DND-41 (cell line): ENCODE measurements around the gene PI4KA.

Experiments
- ATAC-seq: fragments of 200-7000 bp; cut with Tn5 transposase; 3 replicates; pipeline ENCODE4 v1.9.1; 2021; ENCODE audit warnings: low read depth; ENCODE audit not compliant: insufficient read depth
- DNase-seq: peaks from one replicate; pipeline ENCODE4 v3.0.0-alpha.2; 2020
- H2AFZ ChIP-seq: 2 replicates; pipeline ENCODE4 v1.6.0; 2012; ENCODE audit warnings: low read depth, low read length
- H3K27ac ChIP-seq: 2 replicates; pipeline ENCODE4 v1.5.1; 2012; ENCODE audit warnings: low read length, inconsistent platforms
- H3K27me3 ChIP-seq: fragments of 200-600 bp; sonication (generic); 2 replicates; pipeline ENCODE4 v1.6.0; 2012; ENCODE audit warnings: low read length, mild to moderate bottlenecking, inconsistent platforms; ENCODE audit not compliant: insufficient read depth, poor library complexity
- H3K36me3 ChIP-seq: 2 replicates; pipeline ENCODE4 v1.5.1; 2012; ENCODE audit warnings: low read length, inconsistent platforms; ENCODE audit not compliant: insufficient read depth
- H3K4me1 ChIP-seq: 2 replicates; pipeline ENCODE4 v1.5.1; 2012; ENCODE audit warnings: mild to moderate bottlenecking, low read length; ENCODE audit not compliant: insufficient read depth
- H3K4me2 ChIP-seq: 2 replicates; pipeline ENCODE4 v1.6.0; 2012; ENCODE audit warnings: mild to moderate bottlenecking, moderate library complexity, low read length, inconsistent platforms; ENCODE audit not compliant: insufficient read depth
- H3K4me3 ChIP-seq, 2 experiments: fragments of 200-600 bp in 1 of 2; shearing (Covaris generic) in 1 of 2; 2 replicates each; pipeline ENCODE4 v1.5.1; 2012 to 2016; ENCODE audit warnings: inconsistent platforms in 2 of 2, low read length in 2 of 2, mild to moderate bottlenecking in 2 of 2, low read depth in 1 of 2, moderate library complexity in 1 of 2
- H3K79me2 ChIP-seq: 2 replicates; pipeline ENCODE4 v1.6.0; 2012; ENCODE audit warnings: low read length, inconsistent platforms; ENCODE audit not compliant: insufficient read depth
- H3K9ac ChIP-seq: 2 replicates; pipeline ENCODE4 v1.6.0; 2012; ENCODE audit warnings: low read depth, mild to moderate bottlenecking, inconsistent platforms, low read length, moderate library complexity
- H3K9me3 ChIP-seq: 2 replicates; pipeline ENCODE4 v1.5.1; 2012; ENCODE audit warnings: low read length, moderate library complexity, mild to moderate bottlenecking, inconsistent platforms; ENCODE audit not compliant: insufficient read depth, severe bottlenecking
- H4K20me1 ChIP-seq: 2 replicates; pipeline ENCODE4 v1.6.0; 2012; ENCODE audit warnings: low read length; ENCODE audit not compliant: insufficient read depth
- CTCF ChIP-seq: IDR thresholded peaks from 2 replicates; pipeline ENCODE4 v1.5.1; 2012; ENCODE audit warnings: borderline replicate concordance, low read length, moderate library complexity, mild to moderate bottlenecking; ENCODE audit not compliant: poor library complexity, severe bottlenecking; ENCODE audit errors: extremely low read depth
- EZH2 ChIP-seq: IDR thresholded peaks from 3 replicates; pipeline ENCODE4 v1.6.1; 2012; ENCODE audit warnings: borderline replicate concordance, low read depth, mild to moderate bottlenecking, moderate library complexity, low read length, inconsistent platforms; ENCODE audit not compliant: severe bottlenecking

The PI4KA gene

GRCh38 chr22:20660441-20661054 is 198.1 kb downstream of the PI4KA start:
- Histone ChIP-seq H3K4me2 (no peak overlapping the region), H4K20me1 (no peaks in the 10 kb centered on the region), H3K27ac (no peak overlapping the region), H3K27me3 (peaks cover 16% of the 10 kb centered on the region), H2AFZ (no peak overlapping the region), H3K9me3 (no peaks in the 10 kb centered on the region), H3K79me2 (no peaks in the 10 kb centered on the region), H3K36me3 (no peaks in the 10 kb centered on the region), H3K9ac (no peak overlapping the region), H3K4me3 (no peak overlapping the region), H3K4me1 (no peaks in the 10 kb centered on the region)
- no peak for TF ChIP-seq CTCF
- no peak for TF ChIP-seq EZH2
- ATAC-seq: no peak
- DNase-seq: no peak

GRCh38 chr22:20659920-20660319 is 198.7 kb downstream of the PI4KA start:
- Histone ChIP-seq H3K27ac (no peak overlapping the region), H3K9ac (no peak overlapping the region), H3K4me3 (no peak overlapping the region), H3K27me3 (peaks cover 16% of the 10 kb centered on the region), H4K20me1 (no peaks in the 10 kb centered on the region), H3K4me1 (no peaks in the 10 kb centered on the region), H3K4me2 (no peak overlapping the region), H2AFZ (no peak overlapping the region), H3K79me2 (no peaks in the 10 kb centered on the region), H3K36me3 (no peaks in the 10 kb centered on the region), H3K9me3 (no peaks in the 10 kb centered on the region)
- TF ChIP-seq CTCF (no peak), EZH2 (no peak)
- DNase-seq: no peak
- ATAC-seq: no peak

GRCh38 chr22:20659258-20659657 is 199.4 kb downstream of the PI4KA start:
- no peaks in the 10 kb centered on the region for H3K4me1 ChIP-seq
- H3K27ac ChIP-seq: no peak overlapping the region
- DNase-seq (no peak), ATAC-seq (no peak)
- H3K79me2 ChIP-seq: no peaks in the 10 kb centered on the region
- no peaks in the 10 kb centered on the region for H3K9me3 ChIP-seq
- H4K20me1 ChIP-seq: no peaks in the 10 kb centered on the region
- H3K4me2 ChIP-seq: no peak overlapping the region
- no peak overlapping the region for H2AFZ ChIP-seq
- no peak overlapping the region for H3K4me3 ChIP-seq
- H3K9ac ChIP-seq: no peak overlapping the region
- TF ChIP-seq CTCF (no peak), EZH2 (no peak)
- H3K27me3 ChIP-seq: peaks cover 15% of the 10 kb centered on the region
- no peaks in the 10 kb centered on the region for H3K36me3 ChIP-seq
